GM12878 (cell line): ENCODE results near the gene POP7. TPM values are rescaled to one million over a fixed set of nuclear protein-coding genes. Genes with fewer than 3 reads are reported as not detected.

Experiments
- ATAC-seq: fragments of 200-7000 bp; cut with Tn5 transposase; 3 replicates; pipeline ENCODE4 v1.9.1; 2020; ENCODE audit warnings: mild to moderate bottlenecking, moderate library complexity
- BruUV-seq: library from RNA; stranded (reverse); fragments of 400-500 nt; replicated peaks from 2 replicates; lab custom pipeline; 2021; lab: Mats Ljungman, UMichigan
- CTCF ChIA-PET: fragments of 300-600 bp; sonication (Branson Sonifier 250); formaldehyde crosslinking; extraction: SDS; loops from one replicate; lab custom pipeline; 2021; ENCODE audit warnings: inconsistent platforms; lab: Yijun Ruan, JAX
- POLR2A ChIA-PET: fragments of 350-600 bp; formaldehyde crosslinking; extraction: SDS; loops from one replicate; lab custom pipeline; 2021; ENCODE audit warnings: inconsistent platforms; lab: Charles Lee
- RAD21 ChIA-PET: fragments of 300-600 bp; sonication (Branson Sonifier 250); formaldehyde crosslinking; loops from one replicate; lab custom pipeline; 2023; ENCODE audit warnings: antibody characterized with exemption; ENCODE audit not compliant: unreplicated experiment; lab: Charles Lee
- SMC1A ChIA-PET: fragments of 300-600 bp; sonication (Branson Sonifier 250); formaldehyde crosslinking; loops from one replicate; lab custom pipeline; 2023; ENCODE audit not compliant: unreplicated experiment, uncharacterized antibody; lab: Charles Lee
- DNase-seq: peaks from one replicate; pipeline ENCODE4 v3.0.0-alpha.2; 2011; ENCODE audit warnings: low read depth, low spot score
- FAIRE-seq: peaks from 3 replicates; lab custom pipeline; 2011; peaks lifted over from hg19 to GRCh38; lab: Jason Lieb, UNC
- H2AFZ ChIP-seq: 2 replicates; pipeline ENCODE4 v1.6.0; 2011; ENCODE audit warnings: low read depth, low read length, control low read depth; ENCODE audit not compliant: control insufficient read depth
- H3K27ac ChIP-seq: 2 replicates; pipeline ENCODE4 v1.5.1; 2011; ENCODE audit warnings: control low read depth; ENCODE audit not compliant: control insufficient read depth, insufficient read depth
- H3K27me3 ChIP-seq, 2 experiments: replicated peaks in 1 of 2; 2 replicates each; pipeline versions ENCODE4 v1.6.0 to v1.6.1; 2011; ENCODE audit warnings: low read length in 1 of 2; ENCODE audit not compliant: control insufficient read depth in 2 of 2, insufficient read depth in 2 of 2
- H3K36me3 ChIP-seq, 2 experiments: 2 replicates each; pipeline ENCODE4 v1.5.1; 2011; ENCODE audit warnings: low read length in 1 of 2; ENCODE audit not compliant: control insufficient read depth in 2 of 2, insufficient read depth in 2 of 2
- H3K4me1 ChIP-seq: 2 replicates; pipeline ENCODE4 v1.6.1; 2011; ENCODE audit warnings: mild to moderate bottlenecking, low read length, moderate library complexity, mixed read lengths; ENCODE audit not compliant: control insufficient read depth, insufficient read depth
- H3K4me2 ChIP-seq: 2 replicates; pipeline ENCODE4 v1.6.0; 2011; ENCODE audit warnings: control low read depth; ENCODE audit not compliant: control insufficient read depth, insufficient read depth
- H3K4me3 ChIP-seq: fragments of 200-600 bp; sonication (generic); 2 replicates; pipeline ENCODE4 v1.5.1; 2016
- H3K79me2 ChIP-seq: 2 replicates; pipeline ENCODE4 v1.6.0; 2011; ENCODE audit warnings: low read length; ENCODE audit not compliant: control insufficient read depth, insufficient read depth
- H3K9ac ChIP-seq: 2 replicates; pipeline ENCODE4 v1.8.0; 2011; ENCODE audit warnings: low read length, control low read depth, mixed read lengths; ENCODE audit not compliant: control insufficient read depth, insufficient read depth
- H3K9me3 ChIP-seq: replicated peaks from 3 replicates; pipeline ENCODE4 v1.5.1; 2011; ENCODE audit warnings: mild to moderate bottlenecking, low read length; ENCODE audit not compliant: control insufficient read depth, insufficient read depth
- H4K20me1 ChIP-seq: 2 replicates; pipeline ENCODE4 v1.6.0; 2011; ENCODE audit not compliant: control insufficient read depth, insufficient read depth
- ASH2L ChIP-seq: fragments of 300-600, 200-600 bp; sonication (generic); IDR thresholded peaks from 2 replicates; pipeline ENCODE4 v1.6.1; 2017; ENCODE audit warnings: low read depth, mild to moderate bottlenecking, borderline replicate concordance
- JUNB ChIP-seq: IDR thresholded peaks from 2 replicates; pipeline ENCODE4 v1.6.1; 2016; ENCODE audit warnings: antibody characterized with exemption, mild to moderate bottlenecking
- NR2C1 ChIP-seq: fragments of 450-650 bp; IDR thresholded peaks from 2 replicates; pipeline ENCODE4 v1.6.1; 2017; ENCODE audit warnings: antibody characterized with exemption, mild to moderate bottlenecking, moderate library complexity
- PML ChIP-seq: IDR thresholded peaks from 2 replicates; pipeline ENCODE4 v1.6.1; 2012; ENCODE audit warnings: low read length, inconsistent platforms
- POLR2A ChIP-seq: IDR thresholded peaks from 2 replicates; pipeline ENCODE4 v1.6.1; 2011; ENCODE audit warnings: low read depth, mild to moderate bottlenecking, low read length
- POLR2AphosphoS2 ChIP-seq: IDR thresholded peaks from 2 replicates; pipeline ENCODE4 v1.6.1; 2011; ENCODE audit warnings: low read depth, mild to moderate bottlenecking, low read length, improper control_type of control experiment, moderate library complexity
- POLR2AphosphoS5 ChIP-seq: IDR thresholded peaks from 2 replicates; pipeline ENCODE4 v1.6.1; 2011; ENCODE audit warnings: mild to moderate bottlenecking, low read length, inconsistent platforms
- POU2F2 ChIP-seq: IDR thresholded peaks from 3 replicates; pipeline ENCODE4 v1.6.1; 2011; ENCODE audit warnings: low read depth, mild to moderate bottlenecking, low read length, borderline replicate concordance
- STAT1 ChIP-seq: fragments of 450-650 bp; conservative IDR thresholded peaks from 2 replicates; pipeline ENCODE4 v1.6.1; 2014; ENCODE audit warnings: antibody characterized with exemption, mild to moderate bottlenecking
- WGBS: methylation state at CpG from one replicate; pipeline ENCODE4 v1.1.6; 2016; ENCODE audit warnings: low lambda C conversion rate; ENCODE audit not compliant: insufficient replicate concordance, insufficient coverage; ENCODE audit errors: missing lambda C conversion rate; 5-methylcytosine and 5-hydroxymethylcytosine counted together
- in situ Hi-C: fragments of 300-500 bp; cut with MboI; formaldehyde crosslinking; loops from 9 replicates; pipeline ENCODE4 v1.14.3; 2018; ENCODE audit warnings: mixed read lengths
- intact Hi-C: fragments of 100-400 bp; cut with micrococcal nuclease; formaldehyde crosslinking; loops from one replicate; pipeline ENCODE4 v1.14.2; 2022; ENCODE audit not compliant: unreplicated experiment
- polyA plus RNA-seq, 11 experiments: library from polyadenylated mRNA; depleted of rRNA in 4 of 11; unstranded in 6 of 11; stranded (reverse) in 5 of 11; fragments of >200 nt; fragmentation: Nextera tagmentation in 4 of 11; fragmentation: Illumina TruSeq in 1 of 11; extraction: Ambion mirVana in 4 of 11; extraction: Trizol in 1 of 11; gene quantifications; 1 replicate in 1 of 11; 2 replicates in 10 of 11; pipeline versions ENCODE4 v1.2.1 to v1.2.3, GENCODE V29; 2011 to 2016; ENCODE audit warnings: inconsistent platforms in 2 of 11, missing spikeins in 2 of 11, low read depth in 1 of 11
- total RNA-seq, 4 experiments: library from RNA; depleted of rRNA in 3 of 4; stranded (reverse); fragments of >200 nt in 3 of 4; fragmentation: Illumina TruSeq in 1 of 4; extraction: Trizol in 1 of 4; gene quantifications; 2 replicates each; pipeline versions ENCODE4 v1.2.1 to v1.2.3, GENCODE V29; 2013 to 2021
- TF ChIP-seq, protein P1 (sequence below): fragments of 450-650 bp; IDR thresholded peaks from 2 replicates; pipeline ENCODE4 v1.6.1; 2014; ENCODE audit warnings: mild to moderate bottlenecking
- TF ChIP-seq, protein P2 (sequence below): fragments of 450-650 bp; IDR thresholded peaks from 2 replicates; pipeline ENCODE4 v1.6.1; 2016; ENCODE audit warnings: mild to moderate bottlenecking

Gene POP7
- total and polyA plus RNA-seq, 10 of the 15 experiments (the other 5 are each of a cell fraction or from before 2014, with no cell fraction given), result 12.1 to 148 (median 51.7) TPM

DNA sequence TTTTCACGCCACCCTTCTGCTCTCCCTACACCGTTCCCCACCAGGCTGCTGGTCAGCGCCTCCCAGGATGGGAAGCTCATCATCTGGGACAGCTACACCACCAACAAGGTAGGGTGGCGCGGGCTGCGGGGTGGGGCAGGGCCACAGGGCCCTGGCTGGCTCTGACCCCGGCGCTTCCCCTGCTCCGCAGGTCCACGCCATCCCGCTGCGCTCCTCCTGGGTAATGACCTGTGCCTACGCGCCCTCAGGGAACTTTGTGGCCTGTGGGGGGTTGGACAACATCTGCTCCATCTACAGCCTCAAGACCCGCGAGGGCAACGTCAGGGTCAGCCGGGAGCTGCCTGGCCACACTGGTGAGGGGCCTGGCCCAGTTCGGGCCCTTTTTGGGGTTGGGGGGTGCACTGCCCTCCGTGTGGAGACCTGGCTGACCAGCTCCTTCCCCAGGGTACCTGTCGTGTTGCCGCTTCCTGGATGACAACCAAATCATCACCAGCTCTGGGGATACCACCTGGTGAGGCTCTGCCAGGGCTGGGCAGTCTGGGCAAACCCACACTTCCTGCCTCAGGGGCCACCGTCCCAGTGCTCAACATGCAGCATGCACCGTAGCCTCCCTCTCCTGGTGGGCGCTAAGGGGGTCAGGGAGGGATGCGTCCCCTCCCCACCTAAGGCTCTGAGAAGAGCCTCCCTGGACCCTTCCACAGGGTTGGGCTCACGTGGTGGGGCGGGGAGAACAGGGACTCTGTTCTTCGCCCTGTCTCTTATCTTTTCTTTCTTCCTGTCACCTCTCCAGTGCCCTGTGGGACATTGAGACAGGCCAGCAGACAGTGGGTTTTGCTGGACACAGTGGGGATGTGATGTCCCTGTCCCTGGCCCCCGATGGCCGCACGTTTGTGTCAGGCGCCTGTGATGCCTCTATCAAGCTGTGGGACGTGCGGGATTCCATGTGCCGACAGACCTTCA is 28.3 kb upstream of the POP7 start (continued):
- TF ChIP-seq NR2C1, result no peak
- TF ChIP-seq POU2F2, result no peak
- TF ChIP-seq, protein P1, sequence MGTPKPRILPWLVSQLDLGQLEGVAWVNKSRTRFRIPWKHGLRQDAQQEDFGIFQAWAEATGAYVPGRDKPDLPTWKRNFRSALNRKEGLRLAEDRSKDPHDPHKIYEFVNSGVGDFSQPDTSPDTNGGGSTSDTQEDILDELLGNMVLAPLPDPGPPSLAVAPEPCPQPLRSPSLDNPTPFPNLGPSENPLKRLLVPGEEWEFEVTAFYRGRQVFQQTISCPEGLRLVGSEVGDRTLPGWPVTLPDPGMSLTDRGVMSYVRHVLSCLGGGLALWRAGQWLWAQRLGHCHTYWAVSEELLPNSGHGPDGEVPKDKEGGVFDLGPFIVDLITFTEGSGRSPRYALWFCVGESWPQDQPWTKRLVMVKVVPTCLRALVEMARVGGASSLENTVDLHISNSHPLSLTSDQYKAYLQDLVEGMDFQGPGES, result no peak

DNA sequence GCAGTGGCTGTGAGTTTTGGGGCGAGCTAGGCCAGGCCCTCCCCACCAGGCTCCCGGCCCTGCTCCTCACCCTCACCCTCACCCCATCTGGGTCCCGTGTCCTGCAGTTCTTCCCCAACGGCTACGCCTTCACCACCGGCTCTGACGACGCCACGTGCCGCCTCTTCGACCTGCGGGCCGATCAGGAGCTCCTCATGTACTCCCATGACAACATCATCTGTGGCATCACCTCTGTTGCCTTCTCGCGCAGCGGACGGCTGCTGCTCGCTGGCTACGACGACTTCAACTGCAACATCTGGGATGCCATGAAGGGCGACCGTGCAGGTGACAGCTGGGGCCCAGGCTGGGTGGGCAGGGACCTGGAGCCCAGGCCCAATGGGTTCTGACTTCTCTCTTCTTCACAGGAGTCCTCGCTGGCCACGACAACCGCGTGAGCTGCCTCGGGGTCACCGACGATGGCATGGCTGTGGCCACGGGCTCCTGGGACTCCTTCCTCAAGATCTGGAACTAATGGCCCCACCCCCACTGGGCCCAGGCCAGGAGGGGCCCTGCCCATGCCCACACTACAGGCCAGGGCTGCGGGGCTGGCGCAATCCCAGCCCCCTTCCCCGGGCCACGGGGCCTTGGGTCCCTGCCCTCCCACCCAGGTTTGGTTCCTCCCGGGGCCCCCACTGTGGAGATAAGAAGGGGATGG is 27.5 kb upstream of the POP7 start:
- ChIA-PET SMC1A (interaction anchor here (1.1 kb wide), 1 partner anchor 197 kb away, joined by 3 read pairs; no protein-coding TSS in a partner anchor), POLR2A (no interaction called here), CTCF (interaction anchor here (6.3 kb wide), 1 partner anchor 12 kb away, joined by 57 read pairs; no protein-coding TSS in a partner anchor), RAD21 (no interaction called here)
- no peak for FAIRE-seq
- Histone ChIP-seq H3K36me3 (peaks cover 4 to 44% of the 10 kb centered on the region in 2 experiments; a peak in 3 of 4 replicates), H3K4me3 (no peak overlapping the region), H3K79me2 (peaks cover 24% of the 10 kb centered on the region), H3K9me3 (no peaks in the 10 kb centered on the region), H3K27me3 (no peaks in the 10 kb centered on the region), H3K4me2 (no peak overlapping the region), H3K9ac (no peak overlapping the region), H3K4me1 (no peaks in the 10 kb centered on the region), H3K27ac (no peak overlapping the region), H4K20me1 (0 out of 2 replicates have a peak, but pooled peaks cover 3% of the 10 kb centered on the region), H2AFZ (no peak overlapping the region)
- TF ChIP-seq JUNB (no peak), POLR2A (peak; percentile 73; the same call in 1 of the 2 replicates), POLR2AphosphoS5 (peak; percentile 51; the same call in 1 of the 2 replicates), POLR2AphosphoS2 (peak; percentile 62; the same call in 1 of the 2 replicates), PML (0 out of 2 replicates have a peak, but pooled peaks have one; percentile 16), STAT1 (no peak), ASH2L (no peak)
- TF ChIP-seq, protein P2, sequence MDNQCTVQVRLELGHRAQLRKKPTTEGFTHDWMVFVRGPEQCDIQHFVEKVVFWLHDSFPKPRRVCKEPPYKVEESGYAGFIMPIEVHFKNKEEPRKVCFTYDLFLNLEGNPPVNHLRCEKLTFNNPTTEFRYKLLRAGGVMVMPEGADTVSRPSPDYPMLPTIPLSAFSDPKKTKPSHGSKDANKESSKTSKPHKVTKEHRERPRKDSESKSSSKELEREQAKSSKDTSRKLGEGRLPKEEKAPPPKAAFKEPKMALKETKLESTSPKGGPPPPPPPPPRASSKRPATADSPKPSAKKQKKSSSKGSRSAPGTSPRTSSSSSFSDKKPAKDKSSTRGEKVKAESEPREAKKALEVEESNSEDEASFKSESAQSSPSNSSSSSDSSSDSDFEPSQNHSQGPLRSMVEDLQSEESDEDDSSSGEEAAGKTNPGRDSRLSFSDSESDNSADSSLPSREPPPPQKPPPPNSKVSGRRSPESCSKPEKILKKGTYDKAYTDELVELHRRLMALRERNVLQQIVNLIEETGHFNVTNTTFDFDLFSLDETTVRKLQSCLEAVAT, result peak; percentile 19; the same call in 1 of the 2 replicates
- DNase-seq, result no peak
- 91% methylated on average over 35 of the region's 35 CpGs for WGBS
- in situ Hi-C loops (loop anchor here (25.0 kb wide), 1 partner anchor 216 kb away; the partner anchor contains the start of gene SPACDR), intact Hi-C loops (no loop called here)
- TSS peak; percentile 63 for BruUV-seq
- ATAC-seq, result no peak
